ENCODE results near the gene SH2D3A.

SH2D3A gene

GRCh38 chr19:6744381-6745301, 22.6 kb downstream of the SH2D3A start (continued):
- TF ChIP-seq ZNF354C (tag by site-specific recombination; IDR thresholded peaks at IDR 0.05; ENCODE audit: borderline replicate concordance, low read depth) (no peak), ZBTB17 (tag by site-specific recombination; IDR thresholded peaks at IDR 0.05) (peak; percentile 86), ZNF785 (tag by site-specific recombination; IDR thresholded peaks at IDR 0.05) (no peak), ZBTB20 (tag by site-specific recombination; IDR thresholded peaks at IDR 0.05) (peak; percentile 100), ZNF544 (tag by site-specific recombination; IDR thresholded peaks at IDR 0.05) (no peak), ZBTB49 (tag by site-specific recombination; IDR thresholded peaks at IDR 0.05; ENCODE audit: low read depth) (no peak), ZNF112 (tag by site-specific recombination; IDR thresholded peaks at IDR 0.05) (no peak), ZSCAN23 (tag by site-specific recombination; IDR thresholded peaks at IDR 0.05) (0 out of 2 replicates have a peak, but pooled peaks have one; percentile 35), ZNF274 (IDR thresholded peaks at IDR 0.05; ENCODE audit: low read length) (no peak), ZNF274 (tag by site-specific recombination; IDR thresholded peaks at IDR 0.05; ENCODE audit: borderline replicate concordance) (no peak)
- TF ChIP-seq, protein P1, sequence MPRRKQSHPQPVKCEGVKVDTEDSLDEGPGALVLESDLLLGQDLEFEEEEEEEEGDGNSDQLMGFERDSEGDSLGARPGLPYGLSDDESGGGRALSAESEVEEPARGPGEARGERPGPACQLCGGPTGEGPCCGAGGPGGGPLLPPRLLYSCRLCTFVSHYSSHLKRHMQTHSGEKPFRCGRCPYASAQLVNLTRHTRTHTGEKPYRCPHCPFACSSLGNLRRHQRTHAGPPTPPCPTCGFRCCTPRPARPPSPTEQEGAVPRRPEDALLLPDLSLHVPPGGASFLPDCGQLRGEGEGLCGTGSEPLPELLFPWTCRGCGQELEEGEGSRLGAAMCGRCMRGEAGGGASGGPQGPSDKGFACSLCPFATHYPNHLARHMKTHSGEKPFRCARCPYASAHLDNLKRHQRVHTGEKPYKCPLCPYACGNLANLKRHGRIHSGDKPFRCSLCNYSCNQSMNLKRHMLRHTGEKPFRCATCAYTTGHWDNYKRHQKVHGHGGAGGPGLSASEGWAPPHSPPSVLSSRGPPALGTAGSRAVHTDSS (tag by site-specific recombination; IDR thresholded peaks at IDR 0.05), result no peak

GRCh38 chr19:6743714-6744380, 23.4 kb downstream of the SH2D3A start:
- CTCF ChIA-PET, result interaction anchor here (0.6 to 1.5 kb wide), 3 partner anchors 120 to 478 kb away, joined by 3 to 4 read pairs (median 4); no protein-coding TSS in a partner anchor
- Histone ChIP-seq H3K36me3 (ENCODE audit: control insufficient read depth in 2 of 2, insufficient read depth in 1 of 2, low read length in 2 of 2) (peaks cover 31 to 47% of the 10 kb centered on the region in 2 experiments), H3K27ac (ENCODE audit: extremely low read depth, low read depth, low read length) (peak overlapping the region; percentile 74), H3K4me3 (ENCODE audit: low read depth, low read length) (no peak overlapping the region), H3K4me1 (ENCODE audit: control insufficient read depth, insufficient read depth, low read length) (peaks cover 29% of the 10 kb centered on the region), H3K9me3 (ENCODE audit: control insufficient read depth, insufficient read depth, low read depth, low read length) (no peaks in the 10 kb centered on the region)
- POLR2A ChIA-PET, result interaction anchor here (0.8 to 2.4 kb wide), 3 partner anchors 10 to 120 kb away, joined by 3 to 11 read pairs (median 3); partner anchors contain the start of gene SH2D3A
- TF ChIP-seq ZNF518A (tag by site-specific recombination; conservative IDR thresholded peaks at IDR 0.05; ENCODE audit: low read depth) (no peak), ZNF184 (tag by site-specific recombination; IDR thresholded peaks at IDR 0.05) (0 out of 2 replicates have a peak, but pooled peaks have one; percentile 44), ZNF302 (tag by site-specific recombination; IDR thresholded peaks at IDR 0.05; ENCODE audit: low read depth) (no peak), SETDB1 (IDR thresholded peaks at IDR 0.05; ENCODE audit: insufficient read length, low read length) (no peak), ZNF23 (tag by site-specific recombination; IDR thresholded peaks at IDR 0.05; ENCODE audit: borderline replicate concordance) (no peak), ZNF169 (tag by site-specific recombination; IDR thresholded peaks at IDR 0.05) (no peak), EGR2 (tag by site-specific recombination; IDR thresholded peaks at IDR 0.05; ENCODE audit: low read depth) (0 out of 2 replicates have a peak, but pooled peaks have one; percentile 1), ZBTB26 (tag by site-specific recombination; optimal IDR thresholded peaks at IDR 0.05) (no peak), ZSCAN5A (tag by site-specific recombination; IDR thresholded peaks at IDR 0.05) (no peak)
- TF ChIP-seq, protein P1 (tag by site-specific recombination; IDR thresholded peaks at IDR 0.05), result no peak

Measured in HEK293 (cell line).